Stromal cell of bone marrow (primary cell): ENCODE results near the gene POLR2B.
A peak's percentile ranks its signal among the peaks of the same experiment; 100 is the strongest.
"Not testable (repeated sequence)": the region's sequence is repeated elsewhere in the genome, so short reads cannot be mapped to it uniquely, and the experiment has no call there.

Source experiments
- DNase-seq: peaks from one replicate; pipeline ENCODE4 v3.0.0-alpha.2; 2012; ENCODE audit warnings: low read depth

POLR2B gene

GRCh38 chr4:57053508-57053907 lies 74.8 kb downstream of the POLR2B start:
- DNase-seq: peak; percentile 50

GRCh38 chr4:57055886-57056285 lies 77.2 kb downstream of the POLR2B start:
- no peak for DNase-seq

GRCh38 chr4:57059890-57060716 lies 81.4 kb downstream of the POLR2B start:
- no peak for DNase-seq

- not testable (repeated sequence) for DNase-seq
These were observed 82.0 kb downstream of the POLR2B start for GRCh38 chr4:57060717-57061067.

GRCh38 chr4:57061395-57061794 lies 82.7 kb downstream of the POLR2B start:
- no peak for DNase-seq

- DNase-seq: no peak
These were observed 84.8 kb downstream of the POLR2B start for GRCh38 chr4:57063518-57063917.

- DNase-seq: no peak
These were observed 85.4 kb downstream of the POLR2B start for GRCh38 chr4:57064120-57064519.

- DNase-seq: peak; percentile 89
These were observed 86.4 kb downstream of the POLR2B start for GRCh38 chr4:57064811-57065711.

GRCh38 chr4:57065730-57066482 lies 87.2 kb downstream of the POLR2B start:
- DNase-seq: no peak

- no peak for DNase-seq
These were observed 89.7 kb downstream of the POLR2B start for GRCh38 chr4:57068237-57068981.

GRCh38 chr4:57070461-57070860 lies 91.8 kb downstream of the POLR2B start:
- DNase-seq: no peak

GRCh38 chr4:57071326-57071725 lies 92.6 kb downstream of the POLR2B start:
- peak; percentile 36 for DNase-seq

GRCh38 chr4:57073559-57073958 lies 94.9 kb downstream of the POLR2B start:
- DNase-seq: no peak

GRCh38 chr4:57074744-57075143 lies 96.0 kb downstream of the POLR2B start:
- DNase-seq: peak; percentile 77

- no peak for DNase-seq
These were observed 96.7 kb downstream of the POLR2B start for GRCh38 chr4:57075367-57075766.

GRCh38 chr4:57076646-57077045 lies 98.0 kb downstream of the POLR2B start:
- no peak for DNase-seq

- no peak for DNase-seq
These were observed 99.1 kb downstream of the POLR2B start for GRCh38 chr4:57077550-57078343.

GRCh38 chr4:57078685-57079521 lies 100.2 kb downstream of the POLR2B start:
- DNase-seq: no peak
